H9 (cell line): ENCODE measurements around the gene SLC4A11. TPM values are rescaled to one million over a fixed set of nuclear protein-coding genes. Genes with fewer than 3 reads are reported as not detected.

Experiments
- DNase-seq: peaks from one replicate; pipeline ENCODE4 v3.0.0-alpha.2; 2017
- H2AFZ ChIP-seq: one replicate; pipeline ENCODE4 v1.6.1; 2013; ENCODE audit warnings: mild to moderate bottlenecking, low read length, control low read depth, moderate library complexity
- H2AK5ac ChIP-seq: 2 replicates; pipeline ENCODE4 v1.6.1; 2013; ENCODE audit warnings: low read length, control low read depth, mixed read lengths; ENCODE audit not compliant: insufficient read length
- H2BK120ac ChIP-seq: one replicate; pipeline ENCODE4 v1.6.1; 2013; ENCODE audit warnings: low read depth, mild to moderate bottlenecking, low read length, control low read depth, inconsistent platforms; ENCODE audit not compliant: poor library complexity, severe bottlenecking
- H2BK12ac ChIP-seq: 2 replicates; pipeline ENCODE4 v1.6.1; 2013; ENCODE audit warnings: low read length, control low read depth, mixed read lengths, low read depth; ENCODE audit not compliant: insufficient read length
- H2BK15ac ChIP-seq: 2 replicates; pipeline ENCODE4 v1.6.1; 2013; ENCODE audit warnings: low read depth, low read length, control low read depth
- H2BK20ac ChIP-seq: one replicate; pipeline ENCODE4 v1.6.1; 2013; ENCODE audit warnings: low read depth, mild to moderate bottlenecking, low read length, control low read depth, inconsistent platforms; ENCODE audit not compliant: poor library complexity, severe bottlenecking
- H2BK5ac ChIP-seq: 2 replicates; pipeline ENCODE4 v1.6.1; 2013; ENCODE audit warnings: low read length, control low read depth, mixed read lengths; ENCODE audit not compliant: insufficient read length
- H3K14ac ChIP-seq: 2 replicates; pipeline ENCODE4 v1.6.1; 2013; ENCODE audit warnings: low read length, control low read depth; ENCODE audit not compliant: insufficient read depth
- H3K18ac ChIP-seq: 2 replicates; pipeline ENCODE4 v1.6.1; 2013; ENCODE audit warnings: low read depth, mild to moderate bottlenecking, mixed read lengths, low read length, control low read depth; ENCODE audit not compliant: insufficient read length
- H3K23ac ChIP-seq: 2 replicates; pipeline ENCODE4 v1.6.1; 2013; ENCODE audit warnings: low read length, control low read depth, mixed read lengths, low read depth; ENCODE audit not compliant: insufficient read length
- H3K23me2 ChIP-seq: 2 replicates; pipeline ENCODE4 v1.6.1; 2013; ENCODE audit warnings: low read depth, mild to moderate bottlenecking, mixed read lengths, low read length, control low read depth; ENCODE audit not compliant: insufficient read length, poor library complexity, severe bottlenecking
- H3K27ac ChIP-seq: 2 replicates; pipeline ENCODE4 v1.5.1; 2013; ENCODE audit warnings: low read length, control low read depth, mixed read lengths, low read depth; ENCODE audit not compliant: insufficient read length
- H3K27me3 ChIP-seq: 2 replicates; pipeline ENCODE4 v1.6.1; 2013; ENCODE audit warnings: low read length, control low read depth, inconsistent platforms; ENCODE audit not compliant: insufficient read depth
- H3K4ac ChIP-seq: 2 replicates; pipeline ENCODE4 v1.6.1; 2013; ENCODE audit warnings: low read depth, mild to moderate bottlenecking, control low read depth, inconsistent platforms, low read length, moderate library complexity
- H3K4me1 ChIP-seq: 2 replicates; pipeline ENCODE4 v1.6.1; 2013; ENCODE audit warnings: low read length, control low read depth, inconsistent platforms; ENCODE audit not compliant: insufficient read depth
- H3K4me2 ChIP-seq: 2 replicates; pipeline ENCODE4 v1.6.1; 2013; ENCODE audit warnings: low read length, control low read depth, mixed read lengths; ENCODE audit not compliant: insufficient read length, insufficient read depth
- H3K56ac ChIP-seq: 2 replicates; pipeline ENCODE4 v1.6.1; 2013; ENCODE audit warnings: low read depth, mild to moderate bottlenecking, mixed read lengths, low read length, control low read depth; ENCODE audit not compliant: insufficient read length
- H3K79me1 ChIP-seq: 2 replicates; pipeline ENCODE4 v1.6.1; 2013; ENCODE audit warnings: low read depth, mild to moderate bottlenecking, moderate library complexity, low read length, control low read depth, inconsistent platforms; ENCODE audit not compliant: insufficient read depth, poor library complexity, severe bottlenecking
- H3K79me2 ChIP-seq: 2 replicates; pipeline ENCODE4 v1.6.1; 2013; ENCODE audit warnings: low read length, control low read depth, inconsistent platforms; ENCODE audit not compliant: insufficient read depth
- H3K9ac ChIP-seq: 2 replicates; pipeline ENCODE4 v1.6.1; 2013; ENCODE audit warnings: low read length, control low read depth, mixed read lengths; ENCODE audit not compliant: insufficient read length; ENCODE audit errors: extremely low read depth
- H3K9me3 ChIP-seq: one replicate; pipeline ENCODE4 v1.6.1; 2013; ENCODE audit warnings: low read depth, low read length, inconsistent platforms; ENCODE audit not compliant: control insufficient read depth
- H3T11ph ChIP-seq: one replicate; pipeline ENCODE4 v1.6.1; 2013; ENCODE audit warnings: mild to moderate bottlenecking, low read length, control low read depth, inconsistent platforms
- H4K20me1 ChIP-seq: one replicate; pipeline ENCODE4 v1.6.1; 2013; ENCODE audit not compliant: control insufficient read depth, insufficient read length, insufficient read depth
- H4K5ac ChIP-seq: 2 replicates; pipeline ENCODE4 v1.6.1; 2013; ENCODE audit warnings: low read depth, mild to moderate bottlenecking, mixed read lengths, low read length, control low read depth; ENCODE audit not compliant: insufficient read length
- H4K8ac ChIP-seq: replicated peaks from 2 replicates; pipeline ENCODE4 v1.6.1; 2013; ENCODE audit warnings: low read length, control low read depth, mixed read lengths, low read depth; ENCODE audit not compliant: insufficient read length
- H4K91ac ChIP-seq: 2 replicates; pipeline ENCODE4 v1.6.1; 2013; ENCODE audit warnings: low read depth, mild to moderate bottlenecking, moderate library complexity, mixed read lengths, low read length, control low read depth; ENCODE audit not compliant: insufficient read length
- H3K27ac Mint-ChIP-seq, 3 experiments: 2 replicates in 2 of 3; 3 replicates in 1 of 3; pipeline ENCODE4 v1.8.0; 2020 to 2021; ENCODE audit warnings: mixed read lengths in 3 of 3, mild to moderate bottlenecking in 1 of 3, moderate library complexity in 1 of 3
- H3K27me3 Mint-ChIP-seq: 2 replicates; pipeline ENCODE4 v1.8.0; 2021; ENCODE audit warnings: low read depth, mild to moderate bottlenecking, moderate library complexity, mixed read lengths
- H3K36me3 Mint-ChIP-seq, 3 experiments: 2 replicates in 2 of 3; 3 replicates in 1 of 3; pipeline ENCODE4 v1.8.0; 2020 to 2021; ENCODE audit warnings: low read depth in 3 of 3, mixed read lengths in 3 of 3; ENCODE audit not compliant: insufficient read depth in 1 of 3
- H3K4me1 Mint-ChIP-seq, 2 experiments: 2 replicates each; pipeline ENCODE4 v1.8.0; 2020; ENCODE audit warnings: mixed read lengths in 2 of 2
- H3K4me3 Mint-ChIP-seq, 2 experiments: 2 replicates in 1 of 2; 3 replicates in 1 of 2; pipeline ENCODE4 v1.8.0; 2020 to 2021; ENCODE audit warnings: mild to moderate bottlenecking in 2 of 2, mixed read lengths in 2 of 2, moderate library complexity in 1 of 2
- H3K9me3 Mint-ChIP-seq, 2 experiments: 2 replicates in 1 of 2; 3 replicates in 1 of 2; pipeline ENCODE4 v1.8.0; 2020; ENCODE audit warnings: mild to moderate bottlenecking in 2 of 2, mixed read lengths in 2 of 2, moderate library complexity in 1 of 2
- CTCF ChIP-seq: fragments of 200-600 bp; sonication (generic); conservative IDR thresholded peaks from 3 replicates; pipeline ENCODE4 v1.8.0; 2021; ENCODE audit warnings: antibody characterized with exemption, mild to moderate bottlenecking
- WGBS: extraction: QIAGEN DNeasy Blood & Tissue Kit; methylation state at CpG from one replicate; pipeline ENCODE4 v1.1.7; 2013; ENCODE audit warnings: missing lambda C conversion rate, low lambda C conversion rate, mixed read lengths; ENCODE audit not compliant: insufficient read length; ENCODE audit errors: extremely low coverage; 5-methylcytosine and 5-hydroxymethylcytosine counted together
- total RNA-seq: library from RNA; stranded (reverse); gene quantifications from 2 replicates; pipeline ENCODE4 v1.2.1, GENCODE V29; 2021

Gene SLC4A11
- total RNA-seq, 1 experiment from 2014 or later, result 29.4 TPM

GRCh38 chr20:3277686-3278465, 38.9 kb upstream of the SLC4A11 start:
- Histone ChIP-seq H2BK120ac (no peak overlapping the region), H4K8ac (no peak overlapping the region), H4K91ac (no peak overlapping the region), H3K9ac (no peak overlapping the region), H2BK15ac (no peak overlapping the region), H3K18ac (no peak overlapping the region), H3K4ac (no peak overlapping the region), H3K79me2 (no peaks in the 10 kb centered on the region), H3K4me1 (peaks cover 3% of the 10 kb centered on the region), H3K23me2 (no peaks in the 10 kb centered on the region), H3K14ac (no peak overlapping the region), H2BK5ac (no peak overlapping the region), H3K4me2 (no peak overlapping the region), H3K27me3 (no peaks in the 10 kb centered on the region), H2BK12ac (no peak overlapping the region), H4K5ac (no peak overlapping the region), H3K9me3 (no peaks in the 10 kb centered on the region), H4K20me1 (no peaks in the 10 kb centered on the region), H3K79me1 (no peaks in the 10 kb centered on the region), H2AK5ac (no peak overlapping the region), H2BK20ac (no peak overlapping the region), H3K27ac (no peak overlapping the region), H2AFZ (no peak overlapping the region), H3K56ac (no peak overlapping the region), H3K23ac (no peak overlapping the region), H3T11ph (no peak overlapping the region)
- no peaks in the 10 kb centered on the region for H3K27me3 Mint-ChIP-seq
- H3K4me3 Mint-ChIP-seq, result no peak overlapping the region
- no peak for TF ChIP-seq CTCF
- no peaks in the 10 kb centered on the region for H3K9me3 Mint-ChIP-seq
- WGBS, result no CpG with 5 or more reads among the region's 7 CpGs
- DNase-seq, result no peak
- H3K27ac Mint-ChIP-seq, result no peak overlapping the region; a peak in 2 of 7 replicates
- peaks cover 0 to 7% (median 5%) of the 10 kb centered on the region in 3 experiments; a peak in 3 of 7 replicates for H3K36me3 Mint-ChIP-seq
- H3K4me1 Mint-ChIP-seq, result peaks cover 7 to 19% of the 10 kb centered on the region in 2 experiments
